Measurements from ENCODE around the gene AOAH.

- TF ChIP-seq CTCF (IDR thresholded peaks at IDR 0.05), result no peak
- TF ChIP-seq POLR2AphosphoS5 (IDR thresholded peaks at IDR 0.05), result no peak
Measured at GRCh38 chr7:36484265-36484664, 240.0 kb downstream of the AOAH start.

Measured in sigmoid colon (tissue), 4 donors.